Muscle layer of colon (tissue), 2 donors: ENCODE results near the gene SYT15.
"Not testable (repeated sequence)": the region's sequence is repeated elsewhere in the genome, so short reads cannot be mapped to it uniquely, and the experiment has no call there.

ENCODE experiments used
- H3K27ac ChIP-seq: one replicate; pipeline ENCODE4 v1.7.0; 2013; ENCODE audit warnings: low read depth, mild to moderate bottlenecking, low read length, moderate library complexity
- H3K27me3 ChIP-seq, 2 donors: one replicate each; pipeline ENCODE4 v1.7.0; 2013; ENCODE audit warnings: low read length in 2 of 2, mild to moderate bottlenecking in 2 of 2; ENCODE audit not compliant: insufficient read depth in 2 of 2, control insufficient read depth in 1 of 2
- H3K36me3 ChIP-seq: one replicate; pipeline ENCODE4 v1.7.0; 2013; ENCODE audit warnings: mild to moderate bottlenecking, low read length; ENCODE audit not compliant: insufficient read depth
- H3K4me1 ChIP-seq: one replicate; pipeline ENCODE4 v1.7.0; 2013; ENCODE audit warnings: mild to moderate bottlenecking, low read length; ENCODE audit not compliant: insufficient read depth
- H3K4me3 ChIP-seq, 2 donors: one replicate each; pipeline ENCODE4 v1.7.0; 2013; ENCODE audit warnings: low read length in 2 of 2, low read depth in 1 of 2, mild to moderate bottlenecking in 1 of 2, moderate library complexity in 1 of 2
- H3K9ac ChIP-seq: one replicate; pipeline ENCODE4 v1.7.0; 2013; ENCODE audit warnings: low read length
- H3K9me3 ChIP-seq: one replicate; pipeline ENCODE4 v1.7.0; 2013; ENCODE audit warnings: mild to moderate bottlenecking, low read length
- donor health status: abdominal sarcoma.
- donor health status: Adenocarcinoma of cecum.

SYT15 gene

GRCh38 chr10:46617134-46617533, 38.2 kb downstream of the SYT15 start:
- H3K36me3 ChIP-seq, H3K27ac ChIP-seq, H3K9me3 ChIP-seq, H3K27me3 ChIP-seq, H3K4me1 ChIP-seq, H3K4me3 ChIP-seq, H3K9ac ChIP-seq: not testable (repeated sequence)

- not testable (repeated sequence) for H3K9ac ChIP-seq, H3K4me3 ChIP-seq, H3K27me3 ChIP-seq, H3K4me1 ChIP-seq, H3K27ac ChIP-seq, H3K9me3 ChIP-seq, H3K36me3 ChIP-seq
Measured at GRCh38 chr10:46617913-46618312, 39.0 kb downstream of the SYT15 start.

- not testable (repeated sequence) for H3K9ac ChIP-seq, H3K36me3 ChIP-seq, H3K4me3 ChIP-seq, H3K27me3 ChIP-seq, H3K4me1 ChIP-seq, H3K9me3 ChIP-seq, H3K27ac ChIP-seq
Measured at GRCh38 chr10:46623899-46624654, 45.1 kb downstream of the SYT15 start.

GRCh38 chr10:46629805-46630204, 50.9 kb downstream of the SYT15 start:
- H3K27me3 ChIP-seq, H3K4me1 ChIP-seq, H3K36me3 ChIP-seq, H3K9me3 ChIP-seq, H3K4me3 ChIP-seq, H3K27ac ChIP-seq, H3K9ac ChIP-seq: not testable (repeated sequence)

- H3K9ac ChIP-seq, H3K4me3 ChIP-seq, H3K9me3 ChIP-seq, H3K4me1 ChIP-seq, H3K27me3 ChIP-seq, H3K36me3 ChIP-seq, H3K27ac ChIP-seq: not testable (repeated sequence)
Measured at GRCh38 chr10:46630816-46631215, 51.9 kb downstream of the SYT15 start.

- not testable (repeated sequence) for H3K9me3 ChIP-seq, H3K36me3 ChIP-seq, H3K4me1 ChIP-seq, H3K27ac ChIP-seq, H3K9ac ChIP-seq, H3K27me3 ChIP-seq, H3K4me3 ChIP-seq
Measured at GRCh38 chr10:46631683-46632082, 52.8 kb downstream of the SYT15 start.

- H3K36me3 ChIP-seq, H3K9me3 ChIP-seq, H3K27ac ChIP-seq, H3K9ac ChIP-seq, H3K27me3 ChIP-seq, H3K4me1 ChIP-seq, H3K4me3 ChIP-seq: not testable (repeated sequence)
Measured at GRCh38 chr10:46634698-46635097, 55.8 kb downstream of the SYT15 start.

- not testable (repeated sequence) for H3K36me3 ChIP-seq, H3K4me1 ChIP-seq, H3K27me3 ChIP-seq, H3K4me3 ChIP-seq, H3K9me3 ChIP-seq, H3K9ac ChIP-seq, H3K27ac ChIP-seq
Measured at GRCh38 chr10:46635364-46635959, 56.5 kb downstream of the SYT15 start.

GRCh38 chr10:46640005-46640404, 61.1 kb downstream of the SYT15 start:
- H3K9me3 ChIP-seq, H3K27me3 ChIP-seq, H3K36me3 ChIP-seq, H3K4me3 ChIP-seq, H3K27ac ChIP-seq, H3K4me1 ChIP-seq, H3K9ac ChIP-seq: not testable (repeated sequence)
